IPS-NIHi11 (cell line): ENCODE data around the gene DEAF1.

Experiments used
- DNase-seq: peaks from one replicate; pipeline ENCODE4 v3.0.0; 2012; ENCODE audit warnings: mixed read lengths, low spot score

DEAF1 gene

GRCh38 chr11:612201-612960, 82.6 kb downstream of the DEAF1 start:
- no peak for DNase-seq

- DNase-seq: no peak
These were observed 83.7 kb downstream of the DEAF1 start for GRCh38 chr11:611001-611996.

- no peak for DNase-seq
These were observed 84.7 kb downstream of the DEAF1 start for GRCh38 chr11:610146-610801.

GRCh38 chr11:609341-609811, 85.6 kb downstream of the DEAF1 start:
- no peak for DNase-seq

GRCh38 chr11:608791-609251, 86.2 kb downstream of the DEAF1 start:
- DNase-seq: no peak

GRCh38 chr11:607971-608659, 86.9 kb downstream of the DEAF1 start:
- DNase-seq: no peak

GRCh38 chr11:607020-607780, 87.8 kb downstream of the DEAF1 start:
- DNase-seq: no peak

- peak; percentile 79 for DNase-seq
These were observed 88.8 kb downstream of the DEAF1 start for GRCh38 chr11:606245-606644.

GRCh38 chr11:605286-606129, 89.5 kb downstream of the DEAF1 start:
- no peak for DNase-seq

GRCh38 chr11:603154-603553, 91.9 kb downstream of the DEAF1 start:
- no peak for DNase-seq

GRCh38 chr11:601573-602245, 93.3 kb downstream of the DEAF1 start:
- DNase-seq: no peak

- no peak for DNase-seq
These were observed 96.9 kb downstream of the DEAF1 start for GRCh38 chr11:598005-598680.

GRCh38 chr11:597166-597725, 97.8 kb downstream of the DEAF1 start:
- DNase-seq: peak; percentile 87

- DNase-seq: no peak
These were observed 98.6 kb downstream of the DEAF1 start for GRCh38 chr11:596374-596773.

GRCh38 chr11:595400-595799, 99.6 kb downstream of the DEAF1 start:
- no peak for DNase-seq
